GM18951 (cell line): ENCODE results near the gene HGS.
A peak's percentile ranks its signal among the peaks of the same experiment; 100 is the strongest.
"Not testable (repeated sequence)": the region's sequence is repeated elsewhere in the genome, so short reads cannot be mapped to it uniquely, and the experiment has no call there.

ENCODE experiments used
- POLR2A ChIP-seq: IDR thresholded peaks from 4 replicates; pipeline ENCODE4 v1.6.1; 2011; ENCODE audit warnings: mild to moderate bottlenecking; ENCODE audit not compliant: insufficient read length, insufficient read depth; ENCODE audit errors: extremely low read depth
- in situ Hi-C: fragments of 300-500 bp; cut with MboI; formaldehyde crosslinking; loops from one replicate; pipeline ENCODE4 v1.12.0; 2022; ENCODE audit warnings: low sequenced_read_pairs, mixed read lengths, inconsistent platforms; ENCODE audit not compliant: unreplicated experiment

Gene HGS

GRCh38 chr17:81665205-81666091 is 18.4 kb upstream of the HGS start:
- in situ Hi-C loops: no loop called here
- TF ChIP-seq POLR2A: no peak

GRCh38 chr17:81666092-81666341 is 17.8 kb upstream of the HGS start:
- in situ Hi-C loops: no loop called here
- TF ChIP-seq POLR2A: no peak

- peak; percentile 97 for TF ChIP-seq POLR2A
- in situ Hi-C loops: no loop called here
These were observed 17.2 kb upstream of the HGS start, which contains the start of the genes CCDC137 and OXLD1 for GRCh38 chr17:81666342-81667191. TSS of gene CCDC137 (plus strand) at chr17:81666737. CDS start at chr17:81666767, 30 bp downstream. TSS of gene OXLD1 (minus strand) at chr17:81666605. CDS start at chr17:81666577, 28 bp downstream.

GRCh38 chr17:81667754-81668153 is 16.1 kb upstream of the HGS start:
- in situ Hi-C loops: no loop called here
- TF ChIP-seq POLR2A: no peak

- no peak for TF ChIP-seq POLR2A
- in situ Hi-C loops: no loop called here
These were observed 11.3 kb upstream of the HGS start for GRCh38 chr17:81672504-81672903.

GRCh38 chr17:81672954-81673353 is 10.9 kb upstream of the HGS start:
- no peak for TF ChIP-seq POLR2A
- in situ Hi-C loops: no loop called here

- in situ Hi-C loops: no loop called here
- no peak for TF ChIP-seq POLR2A
These were observed 10.1 kb upstream of the HGS start for GRCh38 chr17:81673561-81674258.

- in situ Hi-C loops: not testable (repeated sequence)
These were observed 8.1 kb upstream of the HGS start for GRCh38 chr17:81675515-81676221.

GRCh38 chr17:81676906-81677305 is 6.9 kb upstream of the HGS start:
- in situ Hi-C loops: no loop called here
- TF ChIP-seq POLR2A: no peak

- no peak for TF ChIP-seq POLR2A
- in situ Hi-C loops: no loop called here
These were observed 3.7 kb upstream of the HGS start for GRCh38 chr17:81680150-81680549.

- in situ Hi-C loops: no loop called here
- no peak for TF ChIP-seq POLR2A
These were observed 2.1 kb upstream of the HGS start for GRCh38 chr17:81681672-81682071.

GRCh38 chr17:81682565-81683207 is 1.1 kb upstream of the HGS start:
- TF ChIP-seq POLR2A: no peak
- in situ Hi-C loops: no loop called here

GRCh38 chr17:81683208-81683583 is 615 bp upstream of the HGS start:
- no peak for TF ChIP-seq POLR2A
- in situ Hi-C loops: no loop called here

- in situ Hi-C loops: no loop called here
- TF ChIP-seq POLR2A: no peak
These were observed 666 bp downstream of the HGS start for GRCh38 chr17:81684442-81684911.
